ENCODE measurements around the gene LAMTOR4. TPM values are rescaled to one million over a fixed set of nuclear protein-coding genes. Genes with fewer than 3 reads are reported as not detected.

The LAMTOR4 gene
- total and polyA plus RNA-seq, 2 of the 13 experiments (the other 11 are each of a cell fraction or from before 2014, with no cell fraction given): 115 to 118 TPM

DNA sequence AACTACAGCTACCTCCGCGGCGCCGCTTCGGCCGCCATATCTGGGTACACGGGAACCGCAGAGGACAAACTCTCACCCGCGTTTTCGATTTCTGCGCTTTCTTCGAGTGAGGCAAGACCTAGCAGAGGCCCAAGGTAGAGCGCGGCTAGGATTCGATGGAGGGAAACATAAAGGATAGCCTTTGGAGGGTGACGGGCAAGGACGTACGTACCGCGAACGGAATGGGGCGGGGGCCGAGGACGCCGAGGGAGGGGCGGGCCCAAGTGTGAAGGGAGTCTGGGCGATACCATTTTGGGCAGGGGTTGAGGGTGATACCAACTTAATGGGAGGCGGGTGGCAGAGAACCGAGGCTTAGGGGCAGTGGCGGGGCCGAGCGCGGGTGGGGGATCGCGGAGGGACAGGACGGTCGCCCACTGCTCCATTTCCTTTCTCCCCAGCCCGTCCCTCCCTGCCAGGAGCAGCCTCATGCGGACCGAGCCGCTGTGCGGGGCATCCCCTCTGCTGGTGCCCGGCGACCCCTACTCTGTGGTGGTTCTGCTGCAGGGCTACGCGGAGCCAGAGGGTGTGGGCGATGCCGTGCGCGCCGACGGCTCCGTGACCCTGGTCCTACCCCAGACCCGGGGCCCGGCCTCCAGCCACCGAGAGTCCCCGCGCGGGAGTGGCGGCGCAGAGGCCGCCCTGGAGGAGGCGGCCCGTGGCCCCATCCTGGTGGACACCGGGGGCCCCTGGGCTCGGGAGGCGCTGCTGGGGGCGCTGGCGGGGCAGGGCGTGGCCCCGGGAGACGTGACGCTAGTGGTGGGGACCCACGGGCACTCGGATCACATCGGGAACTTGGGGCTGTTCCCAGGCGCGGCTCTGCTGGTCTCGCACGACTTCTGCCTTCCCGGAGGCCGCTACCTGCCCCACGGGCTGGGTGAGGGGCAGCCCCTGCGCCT, 21.5 kb upstream of the LAMTOR4 start, which contains the start of gene MBLAC1 (continued):
- TF ChIP-seq ZIK1 (CRISPR knock-in tag; IDR thresholded peaks at IDR 0.05; ENCODE audit: borderline replicate concordance, low read depth) (no peak), NFRKB (IDR thresholded peaks at IDR 0.05) (0 out of 2 replicates have a peak, but pooled peaks have one; percentile 0), ONECUT2 (CRISPR knock-in tag; IDR thresholded peaks at IDR 0.05) (no peak), YY1 (IDR thresholded peaks at IDR 0.05; ENCODE audit: insufficient read depth, insufficient replicate concordance, low read depth, low read length) (peak; percentile 92), POLR2A (IDR thresholded peaks at IDR 0.05; ENCODE audit: insufficient read depth in 1 of 2, low read depth in 2 of 2, low read length in 2 of 2) (peak in 1 of 2 experiments; percentile 78; a peak in 2 of 4 replicates), ZNF777 (CRISPR knock-in tag; IDR thresholded peaks at IDR 0.05) (peak; percentile 87), MYC (CRISPR knock-in tag; IDR thresholded peaks at IDR 0.05; ENCODE audit: borderline replicate concordance) (peak; percentile 40; the same call in 1 of the 2 replicates), ZNF616 (CRISPR knock-in tag; IDR thresholded peaks at IDR 0.05; ENCODE audit: low read depth) (0 out of 2 replicates have a peak, but pooled peaks have one; percentile 22), FOXK2 (IDR thresholded peaks at IDR 0.05) (peak; percentile 94), ZNF788 (CRISPR knock-in tag; IDR thresholded peaks at IDR 0.05; ENCODE audit: borderline replicate concordance) (peak; percentile 4; the same call in 1 of the 2 replicates), SP140L (CRISPR knock-in tag; IDR thresholded peaks at IDR 0.05; ENCODE audit: borderline replicate concordance) (no peak), ZNF572 (CRISPR knock-in tag; IDR thresholded peaks at IDR 0.05) (no peak), KLF13 (CRISPR knock-in tag; IDR thresholded peaks at IDR 0.05) (no peak), CAMTA2 (CRISPR knock-in tag; IDR thresholded peaks at IDR 0.05; ENCODE audit: borderline replicate concordance) (0 out of 2 replicates have a peak, but pooled peaks have one; percentile 10), RBM39 (IDR thresholded peaks at IDR 0.05; ENCODE audit: low read depth, low read length, poor library complexity, severe bottlenecking) (peak; percentile 18), CEBPG (CRISPR knock-in tag; IDR thresholded peaks at IDR 0.05) (0 out of 2 replicates have a peak, but pooled peaks have one; percentile 10), CHD2 (IDR thresholded peaks at IDR 0.05; ENCODE audit: low read depth, low read length) (0 out of 2 replicates have a peak, but pooled peaks have one; percentile 44), ZNF850 (CRISPR knock-in tag; conservative IDR thresholded peaks at IDR 0.05) (peak; percentile 74; the same call in 1 of the 2 replicates), KDM3A (CRISPR knock-in tag; IDR thresholded peaks at IDR 0.05; ENCODE audit: low read depth) (0 out of 2 replicates have a peak, but pooled peaks have one; percentile 6), CREM (IDR thresholded peaks at IDR 0.05) (peak; percentile 26; the same call in 1 of the 2 replicates), CREM (CRISPR knock-in tag; IDR thresholded peaks at IDR 0.05) (no peak), SP1 (IDR thresholded peaks at IDR 0.05) (no peak), SP1 (CRISPR knock-in tag; IDR thresholded peaks at IDR 0.05) (peak; percentile 29; the same call in 1 of the 2 replicates), ZNF451 (CRISPR knock-in tag; IDR thresholded peaks at IDR 0.05) (no peak), ADNP (CRISPR knock-in tag; IDR thresholded peaks at IDR 0.05) (no peak), ZNF773 (CRISPR knock-in tag; IDR thresholded peaks at IDR 0.05; ENCODE audit: borderline replicate concordance) (peak; percentile 33; the same call in 1 of the 2 replicates)
- TF ChIP-seq, protein P1, sequence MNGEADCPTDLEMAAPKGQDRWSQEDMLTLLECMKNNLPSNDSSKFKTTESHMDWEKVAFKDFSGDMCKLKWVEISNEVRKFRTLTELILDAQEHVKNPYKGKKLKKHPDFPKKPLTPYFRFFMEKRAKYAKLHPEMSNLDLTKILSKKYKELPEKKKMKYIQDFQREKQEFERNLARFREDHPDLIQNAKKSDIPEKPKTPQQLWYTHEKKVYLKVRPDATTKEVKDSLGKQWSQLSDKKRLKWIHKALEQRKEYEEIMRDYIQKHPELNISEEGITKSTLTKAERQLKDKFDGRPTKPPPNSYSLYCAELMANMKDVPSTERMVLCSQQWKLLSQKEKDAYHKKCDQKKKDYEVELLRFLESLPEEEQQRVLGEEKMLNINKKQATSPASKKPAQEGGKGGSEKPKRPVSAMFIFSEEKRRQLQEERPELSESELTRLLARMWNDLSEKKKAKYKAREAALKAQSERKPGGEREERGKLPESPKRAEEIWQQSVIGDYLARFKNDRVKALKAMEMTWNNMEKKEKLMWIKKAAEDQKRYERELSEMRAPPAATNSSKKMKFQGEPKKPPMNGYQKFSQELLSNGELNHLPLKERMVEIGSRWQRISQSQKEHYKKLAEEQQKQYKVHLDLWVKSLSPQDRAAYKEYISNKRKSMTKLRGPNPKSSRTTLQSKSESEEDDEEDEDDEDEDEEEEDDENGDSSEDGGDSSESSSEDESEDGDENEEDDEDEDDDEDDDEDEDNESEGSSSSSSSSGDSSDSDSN (CRISPR knock-in tag; IDR thresholded peaks at IDR 0.05): peak; percentile 27
- TF ChIP-seq, protein P2, sequence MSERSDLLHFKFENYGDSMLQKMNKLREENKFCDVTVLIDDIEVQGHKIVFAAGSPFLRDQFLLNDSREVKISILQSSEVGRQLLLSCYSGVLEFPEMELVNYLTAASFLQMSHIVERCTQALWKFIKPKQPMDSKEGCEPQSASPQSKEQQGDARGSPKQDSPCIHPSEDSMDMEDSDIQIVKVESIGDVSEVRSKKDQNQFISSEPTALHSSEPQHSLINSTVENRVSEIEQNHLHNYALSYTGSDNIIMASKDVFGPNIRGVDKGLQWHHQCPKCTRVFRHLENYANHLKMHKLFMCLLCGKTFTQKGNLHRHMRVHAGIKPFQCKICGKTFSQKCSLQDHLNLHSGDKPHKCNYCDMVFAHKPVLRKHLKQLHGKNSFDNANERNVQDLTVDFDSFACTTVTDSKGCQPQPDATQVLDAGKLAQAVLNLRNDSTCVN (CRISPR knock-in tag; IDR thresholded peaks at IDR 0.05; ENCODE audit: borderline replicate concordance): 0 out of 2 replicates have a peak, but pooled peaks have one; percentile 47
